ENCODE results near the gene USP2.

USP2 gene

GRCh38 chr11:119420631-119421030, 39.1 kb upstream of the USP2 start:
- Histone ChIP-seq H2AFZ (ENCODE audit: low read depth, low read length, severe bottlenecking) (no peak overlapping the region), H3K27ac (ENCODE audit: low read depth, low read length) (no peak overlapping the region), H3K9ac (ENCODE audit: low read length) (no peak overlapping the region), H3K9me2 (replicated peaks; ENCODE audit: insufficient read depth, low read length) (no peaks in the 10 kb centered on the region), H3K9me3 (ENCODE audit: insufficient read depth, low read length) (no peaks in the 10 kb centered on the region), H3K36me3 (ENCODE audit: low read length) (no peaks in the 10 kb centered on the region), H3K27me3 (ENCODE audit: low read length) (no peaks in the 10 kb centered on the region), H3K79me2 (ENCODE audit: insufficient read depth, low read length) (no peaks in the 10 kb centered on the region), H4K20me1 (ENCODE audit: low read depth, low read length) (no peaks in the 10 kb centered on the region), H3F3A (ENCODE audit: insufficient read depth) (no peaks in the 10 kb centered on the region), H3K4me3 (ENCODE audit: insufficient read depth, low read length, poor library complexity, severe bottlenecking) (no peak overlapping the region), H3K4me2 (ENCODE audit: low read depth, low read length, poor library complexity, severe bottlenecking) (no peak overlapping the region)
- no peak for TF ChIP-seq CTCF (IDR thresholded peaks at IDR 0.05; ENCODE audit: insufficient read depth, low read length, poor library complexity, severe bottlenecking)
- TF ChIP-seq EZH2phosphoT487 (conservative IDR thresholded peaks at IDR 0.05; ENCODE audit: low read length), result no peak

GRCh38 chr11:119419834-119420492, 38.5 kb upstream of the USP2 start:
- Histone ChIP-seq H3K27ac (ENCODE audit: low read depth, low read length) (no peak overlapping the region), H3K4me3 (ENCODE audit: insufficient read depth, low read length, poor library complexity, severe bottlenecking) (no peak overlapping the region), H2AFZ (ENCODE audit: low read depth, low read length, severe bottlenecking) (no peak overlapping the region), H3F3A (ENCODE audit: insufficient read depth) (no peaks in the 10 kb centered on the region), H3K36me3 (ENCODE audit: low read length) (no peaks in the 10 kb centered on the region), H3K4me2 (ENCODE audit: low read depth, low read length, poor library complexity, severe bottlenecking) (no peak overlapping the region), H4K20me1 (ENCODE audit: low read depth, low read length) (no peaks in the 10 kb centered on the region), H3K9me3 (ENCODE audit: insufficient read depth, low read length) (no peaks in the 10 kb centered on the region), H3K27me3 (ENCODE audit: low read length) (no peaks in the 10 kb centered on the region), H3K9me2 (replicated peaks; ENCODE audit: insufficient read depth, low read length) (no peaks in the 10 kb centered on the region), H3K9ac (ENCODE audit: low read length) (no peak overlapping the region), H3K79me2 (ENCODE audit: insufficient read depth, low read length) (no peaks in the 10 kb centered on the region)
- TF ChIP-seq EZH2phosphoT487 (conservative IDR thresholded peaks at IDR 0.05; ENCODE audit: low read length) (no peak), CTCF (IDR thresholded peaks at IDR 0.05; ENCODE audit: insufficient read depth, low read length, poor library complexity, severe bottlenecking) (no peak)

DNA sequence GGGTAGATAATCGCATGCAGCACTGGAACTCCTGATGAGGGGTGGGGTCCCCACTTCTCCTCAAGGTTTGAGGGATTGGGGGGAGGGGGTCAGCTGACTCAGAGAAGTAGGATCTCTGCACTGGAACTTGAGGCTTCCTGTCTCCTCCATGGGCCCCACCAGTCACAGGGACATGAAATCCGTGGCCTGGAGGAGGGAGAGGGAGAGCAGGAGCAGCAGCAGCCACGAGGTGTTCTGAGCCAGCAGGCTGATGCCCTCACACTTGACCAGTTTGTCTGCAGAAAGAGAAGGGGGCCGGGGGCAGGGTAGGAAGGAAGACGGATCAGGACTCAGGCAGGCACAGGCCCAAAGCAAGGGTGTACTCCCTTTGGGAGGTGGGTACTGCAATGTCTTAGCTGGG, 37.8 kb upstream of the USP2 start:
- Histone ChIP-seq H2AFZ (ENCODE audit: low read depth, low read length, severe bottlenecking) (no peak overlapping the region), H3K4me2 (ENCODE audit: low read depth, low read length, poor library complexity, severe bottlenecking) (no peak overlapping the region), H3K36me3 (ENCODE audit: low read length) (no peaks in the 10 kb centered on the region), H3K9me3 (ENCODE audit: insufficient read depth, low read length) (no peaks in the 10 kb centered on the region), H3K9ac (ENCODE audit: low read length) (no peak overlapping the region), H3K27ac (ENCODE audit: low read depth, low read length) (no peak overlapping the region), H3K27me3 (ENCODE audit: low read length) (no peaks in the 10 kb centered on the region), H3K4me3 (ENCODE audit: insufficient read depth, low read length, poor library complexity, severe bottlenecking) (no peak overlapping the region), H3K79me2 (ENCODE audit: insufficient read depth, low read length) (no peaks in the 10 kb centered on the region), H3K9me2 (replicated peaks; ENCODE audit: insufficient read depth, low read length) (no peaks in the 10 kb centered on the region), H4K20me1 (ENCODE audit: low read depth, low read length) (no peaks in the 10 kb centered on the region), H3F3A (ENCODE audit: insufficient read depth) (no peaks in the 10 kb centered on the region)
- TF ChIP-seq CTCF (IDR thresholded peaks at IDR 0.05; ENCODE audit: insufficient read depth, low read length, poor library complexity, severe bottlenecking), result no peak
- no peak for TF ChIP-seq EZH2phosphoT487 (conservative IDR thresholded peaks at IDR 0.05; ENCODE audit: low read length)
